ENCODE data around the gene ZNF200. TPM values are rescaled to one million over a fixed set of nuclear protein-coding genes. Genes with fewer than 3 reads are reported as not detected.

Gene ZNF200
- total and polyA plus RNA-seq, 4 donors = 4.3 to 7.8 (median 6.4) TPM

DNA sequence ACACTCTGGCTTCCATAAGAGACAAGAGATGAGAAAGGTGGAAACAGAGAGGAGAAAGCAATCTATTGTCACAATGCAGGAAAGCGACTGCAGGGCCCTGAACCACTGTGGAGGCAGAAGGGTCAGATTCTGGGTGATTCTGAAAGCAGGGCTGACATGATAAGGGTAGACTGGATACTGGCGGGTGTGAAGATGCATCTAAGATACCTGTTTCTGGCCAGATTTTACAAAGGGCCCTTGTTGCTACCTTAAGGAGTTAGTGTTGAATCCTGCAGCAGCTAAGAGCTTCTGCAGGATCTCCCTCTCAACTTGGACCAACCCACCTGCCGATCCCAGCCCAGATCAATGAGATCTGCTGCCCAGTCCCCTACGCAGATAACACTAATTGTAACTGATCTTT, 27.6 kb upstream of the ZNF200 start:
- TF ChIP-seq, protein P1, sequence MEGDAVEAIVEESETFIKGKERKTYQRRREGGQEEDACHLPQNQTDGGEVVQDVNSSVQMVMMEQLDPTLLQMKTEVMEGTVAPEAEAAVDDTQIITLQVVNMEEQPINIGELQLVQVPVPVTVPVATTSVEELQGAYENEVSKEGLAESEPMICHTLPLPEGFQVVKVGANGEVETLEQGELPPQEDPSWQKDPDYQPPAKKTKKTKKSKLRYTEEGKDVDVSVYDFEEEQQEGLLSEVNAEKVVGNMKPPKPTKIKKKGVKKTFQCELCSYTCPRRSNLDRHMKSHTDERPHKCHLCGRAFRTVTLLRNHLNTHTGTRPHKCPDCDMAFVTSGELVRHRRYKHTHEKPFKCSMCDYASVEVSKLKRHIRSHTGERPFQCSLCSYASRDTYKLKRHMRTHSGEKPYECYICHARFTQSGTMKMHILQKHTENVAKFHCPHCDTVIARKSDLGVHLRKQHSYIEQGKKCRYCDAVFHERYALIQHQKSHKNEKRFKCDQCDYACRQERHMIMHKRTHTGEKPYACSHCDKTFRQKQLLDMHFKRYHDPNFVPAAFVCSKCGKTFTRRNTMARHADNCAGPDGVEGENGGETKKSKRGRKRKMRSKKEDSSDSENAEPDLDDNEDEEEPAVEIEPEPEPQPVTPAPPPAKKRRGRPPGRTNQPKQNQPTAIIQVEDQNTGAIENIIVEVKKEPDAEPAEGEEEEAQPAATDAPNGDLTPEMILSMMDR (IDR thresholded peaks at IDR 0.05; ENCODE audit: control extremely low read depth, extremely low read depth) = no peak
- no peaks in the 10 kb centered on the region for H3K27me3 ChIP-seq (ENCODE audit: control insufficient read depth in 3 of 3, insufficient read depth in 3 of 3, low read length in 2 of 3)
- WGBS, 2 donors = 94 to 97% methylated on average over 4 of the region's 4 CpGs
- no peak overlapping the region for H3K4me3 ChIP-seq
- ATAC-seq (ENCODE audit: insufficient read depth, low FRiP score) = no peak
- peaks cover 0 to 2% (median 0%) of the 10 kb centered on the region in 4 donors for H3K36me3 ChIP-seq (ENCODE audit: control insufficient read depth in 4 of 4, insufficient read depth in 4 of 4, low read length in 4 of 4)
- no peak overlapping the region for H3K9ac ChIP-seq (ENCODE audit: insufficient read depth in 1 of 2, low read length in 2 of 2)
- peaks cover 0 to 6% (median 0%) of the 10 kb centered on the region in 4 donors for H3K9me3 ChIP-seq (ENCODE audit: control insufficient read depth in 4 of 4, insufficient read depth in 3 of 4, low read length in 3 of 4)
- peaks cover 0 to 6% (median 3%) of the 10 kb centered on the region in 5 donors for H3K4me1 ChIP-seq (ENCODE audit: control insufficient read depth in 5 of 5, insufficient read depth in 5 of 5, low read length in 5 of 5)
- H3K27ac ChIP-seq (ENCODE audit: low read depth in 1 of 2, low read length in 1 of 2) = no peak overlapping the region
- DNase-seq = no peak

DNA sequence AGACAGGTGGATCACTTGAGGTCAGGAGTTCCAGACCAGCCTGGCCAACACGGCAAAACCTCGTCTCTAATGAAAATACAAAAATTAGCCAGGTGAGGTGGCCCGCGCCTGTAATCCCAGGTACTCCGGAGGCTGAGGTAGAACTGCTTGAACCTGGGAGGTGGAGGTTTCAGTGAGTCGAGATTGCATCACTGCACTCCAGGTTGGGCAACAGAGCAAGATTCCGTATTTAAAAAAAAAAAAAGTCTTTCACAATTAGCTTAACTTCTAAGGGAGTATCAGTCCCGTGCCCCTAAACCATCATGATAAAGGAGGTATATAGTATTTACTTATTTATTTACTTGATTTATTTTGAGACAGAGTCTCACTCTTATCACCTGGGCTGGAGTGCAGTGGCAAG, 24.9 kb upstream of the ZNF200 start:
- TF ChIP-seq, protein P1 (IDR thresholded peaks at IDR 0.05; ENCODE audit: control extremely low read depth, extremely low read depth) = no peak
- Histone ChIP-seq H3K4me1 (ENCODE audit: control insufficient read depth in 5 of 5, insufficient read depth in 5 of 5, low read length in 5 of 5) (peaks cover 0 to 6% (median 0%) of the 10 kb centered on the region in 5 donors), H3K4me3 (no peak overlapping the region), H3K9me3 (ENCODE audit: control insufficient read depth in 4 of 4, insufficient read depth in 3 of 4, low read length in 3 of 4) (peaks cover 0 to 4% (median 0%) of the 10 kb centered on the region in 4 donors), H3K9ac (ENCODE audit: insufficient read depth in 1 of 2, low read length in 2 of 2) (no peak overlapping the region), H3K27me3 (ENCODE audit: control insufficient read depth in 3 of 3, insufficient read depth in 3 of 3, low read length in 2 of 3) (peaks cover 0 to 3% (median 0%) of the 10 kb centered on the region in 3 donors), H3K27ac (ENCODE audit: low read depth in 1 of 2, low read length in 1 of 2) (no peak overlapping the region), H3K36me3 (ENCODE audit: control insufficient read depth in 4 of 4, insufficient read depth in 4 of 4, low read length in 4 of 4) (no peaks in the 10 kb centered on the region)
- DNase-seq (no peak), ATAC-seq (ENCODE audit: insufficient read depth, low FRiP score) (no peak)
- WGBS, 2 donors = 45 to 72% methylated on average over 8 of the region's 8 CpGs

DNA sequence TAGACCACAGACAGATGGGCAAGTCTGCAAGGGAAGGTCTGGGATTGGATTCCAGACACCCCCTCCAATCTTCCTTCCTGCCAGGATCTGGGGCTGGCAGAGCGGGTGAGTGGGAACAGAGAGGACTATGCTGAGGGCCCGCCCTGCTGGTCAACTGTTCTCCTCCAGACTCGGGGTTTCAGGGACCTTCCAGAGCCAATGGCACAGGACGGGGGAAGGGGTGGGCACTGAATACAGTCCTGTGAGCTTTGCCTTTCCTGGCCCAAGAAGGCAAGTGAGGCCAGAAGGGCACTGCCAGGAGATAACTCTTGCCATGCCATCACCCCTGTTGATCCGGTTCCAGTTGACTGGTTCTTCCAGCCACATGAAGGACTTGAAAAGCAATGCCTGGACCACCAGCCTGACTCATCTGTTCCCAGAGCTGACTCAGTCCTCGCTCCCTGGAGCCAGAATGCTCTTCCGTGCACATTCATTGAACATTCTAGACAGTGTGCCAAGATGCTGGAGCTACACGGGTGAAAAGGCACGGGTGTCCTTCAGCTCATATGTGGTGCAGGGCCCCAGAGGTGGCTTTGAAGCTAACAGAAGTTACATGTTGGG, 22.0 kb upstream of the ZNF200 start:
- Histone ChIP-seq H3K4me1 (ENCODE audit: control insufficient read depth in 5 of 5, insufficient read depth in 5 of 5, low read length in 5 of 5) (no peaks in the 10 kb centered on the region), H3K27ac (ENCODE audit: low read depth in 1 of 2, low read length in 1 of 2) (no peak overlapping the region), H3K4me3 (no peak overlapping the region), H3K9ac (ENCODE audit: insufficient read depth in 1 of 2, low read length in 2 of 2) (no peak overlapping the region), H3K27me3 (ENCODE audit: control insufficient read depth in 3 of 3, insufficient read depth in 3 of 3, low read length in 2 of 3) (peaks cover 0 to 6% (median 0%) of the 10 kb centered on the region in 3 donors), H3K36me3 (ENCODE audit: control insufficient read depth in 4 of 4, insufficient read depth in 4 of 4, low read length in 4 of 4) (no peaks in the 10 kb centered on the region), H3K9me3 (ENCODE audit: control insufficient read depth in 4 of 4, insufficient read depth in 3 of 4, low read length in 3 of 4) (peaks cover 0 to 4% (median 0%) of the 10 kb centered on the region in 4 donors)
- ATAC-seq (ENCODE audit: insufficient read depth, low FRiP score) = no peak
- WGBS, 2 donors = 73 to 83% methylated on average over 9 of the region's 9 CpGs
- no peak for DNase-seq
- TF ChIP-seq, protein P1 (IDR thresholded peaks at IDR 0.05; ENCODE audit: control extremely low read depth, extremely low read depth) = no peak

All from lung (tissue), 12 donors.